Activated T-helper 17 cell treated with anti-CD3 and anti-CD28 coated beads, Interleukin-2, amount 50 U/mL, for 72 hours (primary cell): ENCODE results near the gene CYB5R3. TPM values are rescaled to one million over a fixed set of nuclear protein-coding genes. Genes with fewer than 3 reads are reported as not detected.
"Not testable (repeated sequence)": the region's sequence is repeated elsewhere in the genome, so short reads cannot be mapped to it uniquely, and the experiment has no call there.

ENCODE experiments used
- ATAC-seq: fragments of 150-1000 bp; cut with Tn5 transposase; replicated peaks from 2 replicates; pipeline ENCODE4 v1.10.0; 2021; ENCODE audit warnings: mild to moderate bottlenecking, moderate library complexity
- H3K27ac Mint-ChIP-seq: one replicate; pipeline ENCODE4 v1.8.0; 2022; ENCODE audit warnings: mixed read lengths
- H3K27me3 Mint-ChIP-seq: one replicate; pipeline ENCODE4 v1.8.0; 2022; ENCODE audit warnings: mixed read lengths
- H3K36me3 Mint-ChIP-seq: one replicate; pipeline ENCODE4 v1.8.0; 2022; ENCODE audit warnings: low read depth, mild to moderate bottlenecking, mixed read lengths
- H3K4me1 Mint-ChIP-seq: one replicate; pipeline ENCODE4 v1.8.0; 2022; ENCODE audit warnings: mixed read lengths
- H3K4me3 Mint-ChIP-seq: one replicate; pipeline ENCODE4 v1.8.0; 2022; ENCODE audit warnings: mild to moderate bottlenecking, mixed read lengths
- H3K9me3 Mint-ChIP-seq: one replicate; pipeline ENCODE4 v1.8.0; 2022; ENCODE audit warnings: mixed read lengths
- total RNA-seq, 2 donors: library from RNA; stranded (reverse); gene quantifications; one replicate each; pipeline ENCODE4 v1.2.3, GENCODE V29; 2022

The CYB5R3 gene
- total RNA-seq, 2 donors from 2014 or later, result 55.5 to 86.1 TPM

DNA sequence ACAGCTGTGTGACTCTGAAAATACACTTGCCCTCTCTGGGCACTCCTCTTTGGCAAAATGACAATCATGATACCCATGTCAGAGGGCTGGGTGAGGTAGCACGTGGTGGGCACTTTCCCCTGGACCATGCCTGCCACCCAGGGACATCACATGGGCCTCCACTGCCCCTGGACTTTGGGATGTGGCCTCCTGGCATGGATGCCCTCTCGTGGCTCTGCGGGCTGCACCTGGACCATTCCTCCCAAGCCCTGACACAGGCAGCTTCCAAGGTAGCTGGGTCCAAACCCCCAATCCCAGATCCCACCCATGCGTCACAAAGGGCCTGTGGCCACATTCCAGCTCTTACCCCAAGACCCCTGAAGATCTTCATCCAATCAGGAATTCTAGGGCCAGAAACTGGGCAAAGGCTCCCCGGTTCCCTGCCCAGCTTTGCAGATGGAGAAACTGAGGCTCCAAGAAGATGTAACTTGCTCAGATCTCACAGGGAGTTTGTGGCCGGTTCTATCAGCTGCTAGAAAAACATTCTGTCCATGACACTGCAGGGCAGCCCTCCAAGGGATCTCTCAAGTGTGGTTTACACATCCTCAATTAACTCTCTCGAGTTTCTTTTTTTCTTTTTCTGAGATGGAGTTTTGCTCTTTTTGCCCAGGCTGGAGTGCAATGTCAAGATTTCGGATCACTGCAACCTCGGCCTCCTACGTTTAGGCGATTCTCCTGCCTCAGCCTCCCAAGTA, 35.4 kb upstream of the CYB5R3 start:
- ATAC-seq, result no peak
- Mint-ChIP-seq H3K27me3 (no peaks in the 10 kb centered on the region), H3K36me3 (no peaks in the 10 kb centered on the region), H3K27ac (no peak overlapping the region), H3K4me3 (no peak overlapping the region), H3K9me3 (peaks cover under 1% of the 10 kb centered on the region), H3K4me1 (no peaks in the 10 kb centered on the region)

DNA sequence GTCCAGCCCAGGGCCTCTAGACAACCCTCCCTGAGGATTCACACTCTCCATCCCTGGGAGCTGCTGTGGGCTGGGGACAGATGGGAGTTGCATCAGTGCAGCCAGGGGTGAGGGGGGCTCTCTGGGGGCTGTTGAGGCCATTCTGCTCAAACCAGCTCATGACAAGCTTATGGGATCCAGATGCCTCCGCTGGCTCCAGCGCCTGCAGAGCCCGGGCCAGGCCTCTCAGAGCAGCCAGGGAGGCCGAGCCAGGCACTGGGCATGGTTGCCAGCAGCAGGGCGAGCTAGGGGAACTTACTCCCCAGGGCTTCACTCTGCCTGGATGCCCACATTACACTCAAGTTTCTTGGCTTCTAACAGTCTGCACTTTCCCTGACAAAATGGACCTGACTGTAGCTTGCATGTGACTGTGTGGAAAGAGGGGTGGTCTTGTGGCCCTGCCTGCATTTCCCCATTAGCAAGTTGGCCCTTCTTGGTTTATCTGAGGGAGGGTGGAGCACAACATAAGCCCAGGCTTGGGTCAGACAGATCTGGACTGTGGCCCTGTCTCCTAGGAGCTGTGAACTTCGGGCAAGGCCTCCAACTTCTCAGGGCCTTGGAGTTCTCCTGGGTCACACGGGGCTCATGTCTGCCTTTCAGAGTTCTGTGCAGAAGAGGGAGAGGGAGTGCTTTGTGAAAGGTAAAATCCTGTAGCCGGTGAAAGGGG, 34.5 kb upstream of the CYB5R3 start:
- H3K27me3 Mint-ChIP-seq, result no peaks in the 10 kb centered on the region
- no peak overlapping the region for H3K27ac Mint-ChIP-seq
- H3K4me3 Mint-ChIP-seq, result no peak overlapping the region
- no peak for ATAC-seq
- H3K36me3 Mint-ChIP-seq, result no peaks in the 10 kb centered on the region
- peaks cover 3% of the 10 kb centered on the region for H3K9me3 Mint-ChIP-seq
- H3K4me1 Mint-ChIP-seq, result no peaks in the 10 kb centered on the region

- Mint-ChIP-seq H3K9me3 (peaks cover 3% of the 10 kb centered on the region), H3K27ac (no peak overlapping the region), H3K27me3 (no peaks in the 10 kb centered on the region), H3K4me3 (no peak overlapping the region), H3K36me3 (no peaks in the 10 kb centered on the region), H3K4me1 (no peaks in the 10 kb centered on the region)
- no peak for ATAC-seq
These were observed 33.1 kb upstream of the CYB5R3 start for GRCh38 chr22:42682113-42682851.

DNA sequence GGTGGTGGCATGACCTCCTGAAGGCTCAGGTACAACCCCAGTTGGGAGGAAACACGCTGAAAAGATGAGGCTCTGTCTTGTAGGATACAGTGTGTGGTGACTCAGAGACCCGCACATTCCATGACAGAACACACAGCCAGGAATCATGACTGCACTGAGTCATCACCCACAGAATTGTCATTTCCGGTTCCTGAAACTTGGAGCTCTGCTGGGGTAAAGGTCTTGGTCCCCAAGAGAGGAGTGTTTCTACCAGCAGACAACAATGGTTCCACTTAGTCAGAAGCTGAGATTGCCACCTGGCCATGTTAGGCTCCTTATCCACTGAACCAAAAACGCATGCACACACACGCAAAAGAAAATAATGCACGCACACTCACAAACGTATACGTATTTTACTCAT, 31.5 kb upstream of the CYB5R3 start:
- ATAC-seq, result peak; percentile 74
- Mint-ChIP-seq H3K4me1 (no peaks in the 10 kb centered on the region), H3K27ac (no peak overlapping the region), H3K9me3 (peaks cover 3% of the 10 kb centered on the region), H3K4me3 (no peak overlapping the region), H3K36me3 (no peaks in the 10 kb centered on the region), H3K27me3 (no peaks in the 10 kb centered on the region)

GRCh38 chr22:42679691-42680090, 30.5 kb upstream of the CYB5R3 start:
- Mint-ChIP-seq H3K27ac (no peak overlapping the region), H3K36me3 (no peaks in the 10 kb centered on the region), H3K9me3 (peaks cover 3% of the 10 kb centered on the region), H3K27me3 (no peaks in the 10 kb centered on the region), H3K4me1 (no peaks in the 10 kb centered on the region), H3K4me3 (no peak overlapping the region)
- ATAC-seq, result no peak

DNA sequence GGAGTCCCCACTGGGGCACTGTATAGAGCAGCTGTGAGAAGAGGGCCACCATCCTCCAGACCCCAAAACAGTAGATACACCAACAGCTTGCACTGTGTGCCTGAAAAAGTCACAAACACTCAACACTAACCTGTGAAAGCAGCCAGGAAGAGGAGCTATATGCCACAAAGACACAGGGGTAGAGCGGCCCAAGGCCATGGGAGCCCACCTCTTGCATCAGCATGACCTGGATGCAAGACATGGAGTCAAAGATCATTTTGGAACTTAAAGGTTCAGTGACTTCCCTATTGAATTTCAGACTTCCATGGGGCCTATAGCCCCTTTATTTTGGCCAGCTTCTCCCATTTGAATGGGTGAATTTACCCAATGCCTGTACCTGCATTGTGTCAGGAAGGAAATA, 29.7 kb upstream of the CYB5R3 start:
- H3K9me3 Mint-ChIP-seq, result peaks cover 3% of the 10 kb centered on the region
- H3K27me3 Mint-ChIP-seq, result no peaks in the 10 kb centered on the region
- no peak overlapping the region for H3K4me3 Mint-ChIP-seq
- H3K36me3 Mint-ChIP-seq, result no peaks in the 10 kb centered on the region
- no peak overlapping the region for H3K27ac Mint-ChIP-seq
- ATAC-seq, result no peak
- no peaks in the 10 kb centered on the region for H3K4me1 Mint-ChIP-seq

DNA sequence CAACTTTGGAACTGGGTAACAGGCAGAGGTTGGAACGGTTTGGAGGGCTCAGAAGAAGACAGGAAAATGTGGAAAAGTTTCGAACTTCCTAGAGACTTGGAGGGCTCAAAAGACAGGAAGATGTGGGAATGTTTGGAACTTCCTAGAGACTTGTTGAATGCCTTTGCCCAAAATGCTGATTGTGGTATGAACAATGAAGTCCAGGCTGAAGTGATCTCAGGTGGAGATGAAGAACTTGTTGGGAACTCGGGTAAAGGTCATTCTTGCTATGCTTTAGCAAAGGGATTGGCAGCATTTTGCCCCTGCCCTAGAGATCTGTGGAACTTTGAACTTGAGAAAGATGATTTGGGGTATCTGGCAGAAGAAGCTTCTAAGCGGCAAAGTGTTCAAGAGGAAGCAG, 28.7 kb upstream of the CYB5R3 start:
- H3K4me1 Mint-ChIP-seq, result not testable (repeated sequence)

DNA sequence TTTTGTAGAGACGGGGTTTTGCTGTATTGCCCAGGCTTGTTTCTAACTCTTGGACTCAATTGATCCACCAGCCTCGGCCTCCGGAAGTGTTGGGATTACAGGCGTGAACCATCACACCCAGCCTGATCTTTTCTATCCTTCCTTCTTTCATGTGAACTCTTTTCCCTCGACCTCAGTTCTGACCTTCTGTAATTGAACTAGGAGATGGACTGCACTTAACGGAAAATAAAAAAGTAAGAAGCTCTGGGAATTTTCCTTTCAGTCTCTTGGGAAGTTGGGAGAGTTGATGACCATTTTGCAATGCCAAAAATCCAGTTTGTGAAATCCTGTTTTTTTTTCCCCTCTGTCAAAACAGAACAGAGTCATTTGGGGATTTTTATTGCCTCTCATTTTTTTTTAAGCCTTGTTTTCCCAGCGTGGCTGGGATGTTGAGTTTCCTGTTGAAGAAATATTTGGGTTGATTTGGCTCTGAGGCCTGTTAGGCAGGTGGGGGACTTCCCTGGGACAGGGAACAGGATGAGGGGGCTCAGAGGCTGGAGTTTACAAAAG, 26.9 kb upstream of the CYB5R3 start:
- Mint-ChIP-seq H3K36me3 (no peaks in the 10 kb centered on the region), H3K27me3 (no peaks in the 10 kb centered on the region), H3K4me3 (no peak overlapping the region), H3K27ac (no peak overlapping the region), H3K4me1 (peaks cover 4% of the 10 kb centered on the region), H3K9me3 (peaks cover 3% of the 10 kb centered on the region)
- no peak for ATAC-seq

More for the DNA sequence above, 28.7 kb upstream of the CYB5R3 start:
- H3K4me3 Mint-ChIP-seq, H3K27ac Mint-ChIP-seq, ATAC-seq, H3K27me3 Mint-ChIP-seq, H3K36me3 Mint-ChIP-seq, H3K9me3 Mint-ChIP-seq: not testable (repeated sequence)

DNA sequence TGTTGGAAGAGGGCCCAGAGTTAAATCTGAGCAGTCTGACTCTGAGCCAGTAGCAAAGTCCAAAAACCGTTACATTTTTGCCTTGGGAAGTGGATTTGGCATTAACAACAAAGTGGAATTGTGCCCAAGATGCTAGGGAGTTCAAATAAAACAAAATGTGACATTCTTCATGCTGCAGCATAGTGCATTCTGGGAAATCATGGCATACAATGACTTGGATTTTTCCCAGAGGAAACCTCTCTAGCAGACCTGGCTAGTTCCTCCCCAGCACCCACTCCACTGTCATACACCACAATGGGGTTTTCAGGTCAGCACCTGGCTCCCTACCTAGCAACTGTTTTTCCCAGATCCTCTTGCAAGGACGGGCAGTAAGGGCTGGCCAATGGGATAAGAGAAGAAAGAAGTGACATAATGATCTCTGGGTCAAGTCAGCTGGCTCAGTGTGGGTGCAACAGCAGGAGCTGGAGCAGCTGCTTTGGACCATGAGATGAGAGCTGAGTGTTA, 24.8 kb upstream of the CYB5R3 start:
- ATAC-seq, result no peak
- no peaks in the 10 kb centered on the region for H3K27me3 Mint-ChIP-seq
- peaks cover 10% of the 10 kb centered on the region for H3K4me1 Mint-ChIP-seq
- H3K9me3 Mint-ChIP-seq, result no peaks in the 10 kb centered on the region
- H3K4me3 Mint-ChIP-seq, result no peak overlapping the region
- peak overlapping the region; percentile 52 for H3K27ac Mint-ChIP-seq
- H3K36me3 Mint-ChIP-seq, result no peaks in the 10 kb centered on the region

- H3K4me1 Mint-ChIP-seq, result peaks cover 10% of the 10 kb centered on the region
- H3K9me3 Mint-ChIP-seq, H3K27ac Mint-ChIP-seq, ATAC-seq, H3K27me3 Mint-ChIP-seq, H3K4me3 Mint-ChIP-seq, H3K36me3 Mint-ChIP-seq: not testable (repeated sequence)
These were observed 23.9 kb upstream of the CYB5R3 start for GRCh38 chr22:42673071-42673470.

DNA sequence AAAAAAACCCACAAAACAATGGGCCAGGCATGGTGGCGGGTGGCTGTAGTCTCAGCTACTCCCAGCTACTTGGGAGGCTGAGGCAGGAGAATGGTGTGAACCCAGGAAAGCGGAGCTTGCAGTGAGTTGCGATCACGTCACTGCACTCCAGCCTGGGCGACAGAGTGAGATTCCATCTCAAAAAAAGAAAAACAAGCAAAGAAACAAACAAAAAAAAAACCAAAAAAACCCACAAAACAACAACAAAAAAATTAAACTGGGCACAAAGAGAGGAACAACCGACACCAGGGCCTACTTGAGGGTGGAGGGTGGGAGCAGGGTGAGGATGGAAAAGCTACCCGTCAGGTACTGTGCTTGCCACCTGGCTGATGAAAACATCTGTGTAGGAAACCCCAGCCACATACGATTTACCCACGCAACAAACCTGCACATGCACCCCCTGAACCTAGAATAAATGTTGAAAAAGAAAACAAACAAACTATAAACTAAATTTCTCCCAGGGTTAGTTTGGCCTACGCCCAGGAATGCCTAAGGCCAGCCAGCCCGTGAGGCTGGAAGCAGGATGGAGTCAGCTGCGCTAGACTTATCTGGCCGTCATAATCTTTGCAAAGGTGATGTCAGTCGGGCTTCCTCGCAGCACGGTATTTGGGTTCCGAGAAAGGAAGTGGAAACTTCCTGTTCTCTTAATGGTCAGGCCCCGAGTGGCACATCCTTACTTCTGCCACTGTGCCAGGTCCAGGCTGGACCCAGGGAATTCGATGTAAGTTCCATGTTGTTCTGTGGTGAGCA, 21.9 kb upstream of the CYB5R3 start:
- peak; percentile 59 for ATAC-seq
- peak overlapping the region; percentile 68 for H3K27ac Mint-ChIP-seq
- no peaks in the 10 kb centered on the region for H3K9me3 Mint-ChIP-seq
- H3K4me1 Mint-ChIP-seq, result peaks cover 10% of the 10 kb centered on the region
- no peaks in the 10 kb centered on the region for H3K27me3 Mint-ChIP-seq
- no peaks in the 10 kb centered on the region for H3K36me3 Mint-ChIP-seq
- H3K4me3 Mint-ChIP-seq, result peak overlapping the region; percentile 30

GRCh38 chr22:42670046-42670445, 20.9 kb upstream of the CYB5R3 start:
- Mint-ChIP-seq H3K27me3 (no peaks in the 10 kb centered on the region), H3K4me3 (no peak overlapping the region), H3K36me3 (no peaks in the 10 kb centered on the region), H3K4me1 (peaks cover 15% of the 10 kb centered on the region), H3K9me3 (no peaks in the 10 kb centered on the region), H3K27ac (no peak overlapping the region)
- no peak for ATAC-seq

DNA sequence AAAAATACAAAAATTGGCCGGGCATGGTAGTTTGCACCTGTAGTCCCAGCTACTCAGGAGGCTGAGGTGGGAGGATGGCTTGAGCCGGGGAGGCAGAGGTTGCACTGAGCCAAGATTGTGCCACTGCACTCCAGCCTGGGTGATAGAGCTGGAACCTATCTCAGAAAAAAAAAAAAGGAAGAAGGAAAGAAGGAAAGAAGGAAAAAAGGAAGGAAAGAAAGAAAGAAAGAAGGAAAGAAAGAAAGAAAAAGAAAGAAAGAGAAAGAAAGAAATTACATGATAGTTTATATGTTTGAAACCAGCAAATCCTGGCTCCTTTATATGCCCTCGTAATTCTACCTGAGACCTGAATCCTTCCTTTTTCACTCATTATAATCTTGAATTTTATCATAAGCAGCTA, 17.2 kb upstream of the CYB5R3 start:
- not testable (repeated sequence) for H3K9me3 Mint-ChIP-seq, H3K4me3 Mint-ChIP-seq, ATAC-seq, H3K27ac Mint-ChIP-seq, H3K36me3 Mint-ChIP-seq, H3K27me3 Mint-ChIP-seq
- H3K4me1 Mint-ChIP-seq, result peaks cover 13% of the 10 kb centered on the region
